Activated naive CD4-positive, alpha-beta T cell treated with anti-CD3 and anti-CD28 coated beads, Interleukin-2, amount 50 U/mL, for 72 hours (primary cell): ENCODE results near the gene NLRP2B. TPM values are rescaled to one million over a fixed set of nuclear protein-coding genes. Genes with fewer than 3 reads are reported as not detected.

Experiments
- total RNA-seq, 2 donors: library from RNA; stranded (reverse); gene quantifications; one replicate each; pipeline ENCODE4 v1.2.3, GENCODE V29; 2022

Gene NLRP2B
- total RNA-seq, 2 donors from 2014 or later, result not detected

Other genes with a start within 250 kb of the NLRP2B start
- gene ZXDB, start 88.2 kb downstream of the NLRP2B start, total RNA-seq, result 1 to 10 TPM; 4.1 to 7.3 TPM
- gene ZXDA, start 230.2 kb upstream of the NLRP2B start, total RNA-seq, result 1 to 10 TPM; 1.8 to 4.6 TPM